Liver (tissue), 3 donors: ENCODE data around the gene OTOG.

ENCODE experiments used
- ATF3 ChIP-seq: IDR thresholded peaks from 2 replicates; pipeline ENCODE4 v1.6.1; 2016; ENCODE audit warnings: antibody characterized with exemption
- EGR1 ChIP-seq, 2 donors: IDR thresholded peaks; 2 replicates each; pipeline ENCODE4 v1.6.1; 2016 to 2018; ENCODE audit warnings: antibody characterized with exemption in 2 of 2, low read depth in 2 of 2
- FOXA1 ChIP-seq: IDR thresholded peaks from 2 replicates; pipeline ENCODE4 v1.6.1; 2016; ENCODE audit warnings: antibody characterized with exemption
- JUND ChIP-seq, 2 donors: IDR thresholded peaks; 2 replicates each; pipeline ENCODE4 v1.6.1; 2016; ENCODE audit warnings: antibody characterized with exemption in 2 of 2
- RXRA ChIP-seq, 2 donors: IDR thresholded peaks; 2 replicates each; pipeline ENCODE4 v1.6.1; 2017 to 2018; ENCODE audit warnings: antibody characterized with exemption in 2 of 2, mild to moderate bottlenecking in 1 of 2
- SP1 ChIP-seq: IDR thresholded peaks from 2 replicates; pipeline ENCODE4 v1.6.1; 2018; ENCODE audit warnings: antibody characterized with exemption, mild to moderate bottlenecking
- TAF1 ChIP-seq: conservative IDR thresholded peaks from 2 replicates; pipeline ENCODE4 v1.6.1; 2016; ENCODE audit warnings: antibody characterized with exemption, mild to moderate bottlenecking
- YY1 ChIP-seq: IDR thresholded peaks from 2 replicates; pipeline ENCODE4 v1.6.1; 2016; ENCODE audit warnings: antibody characterized with exemption, mild to moderate bottlenecking
- TF ChIP-seq, protein P1 (sequence below): fragments of 150-350 bp; IDR thresholded peaks from 2 replicates; pipeline ENCODE4 v1.5.1; 2017; ENCODE audit warnings: improper control_type of control experiment, low read depth, low read length; ENCODE audit not compliant: missing input control
- donor health status: healthy.
- donor health status: healthy.

DNA sequence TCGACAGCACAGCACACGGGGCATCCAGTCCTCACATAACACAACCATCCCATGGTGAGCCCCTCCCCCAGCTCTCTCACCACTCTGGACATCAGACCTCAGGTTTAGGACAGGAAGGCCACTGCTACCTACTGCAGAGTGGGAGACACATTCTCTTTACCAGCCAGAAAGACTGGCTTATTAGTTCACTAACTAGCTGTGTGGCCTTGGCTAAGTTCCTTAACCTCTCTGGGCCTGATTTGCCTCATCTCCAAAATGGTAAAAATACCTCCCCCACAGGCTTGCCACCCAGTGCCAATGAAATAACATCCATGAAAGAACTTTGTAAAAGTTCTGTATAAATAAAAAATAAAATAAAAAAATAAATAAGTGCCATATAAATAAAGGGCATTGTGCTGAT is 35.0 kb upstream of the OTOG start:
- TF ChIP-seq, protein P1, sequence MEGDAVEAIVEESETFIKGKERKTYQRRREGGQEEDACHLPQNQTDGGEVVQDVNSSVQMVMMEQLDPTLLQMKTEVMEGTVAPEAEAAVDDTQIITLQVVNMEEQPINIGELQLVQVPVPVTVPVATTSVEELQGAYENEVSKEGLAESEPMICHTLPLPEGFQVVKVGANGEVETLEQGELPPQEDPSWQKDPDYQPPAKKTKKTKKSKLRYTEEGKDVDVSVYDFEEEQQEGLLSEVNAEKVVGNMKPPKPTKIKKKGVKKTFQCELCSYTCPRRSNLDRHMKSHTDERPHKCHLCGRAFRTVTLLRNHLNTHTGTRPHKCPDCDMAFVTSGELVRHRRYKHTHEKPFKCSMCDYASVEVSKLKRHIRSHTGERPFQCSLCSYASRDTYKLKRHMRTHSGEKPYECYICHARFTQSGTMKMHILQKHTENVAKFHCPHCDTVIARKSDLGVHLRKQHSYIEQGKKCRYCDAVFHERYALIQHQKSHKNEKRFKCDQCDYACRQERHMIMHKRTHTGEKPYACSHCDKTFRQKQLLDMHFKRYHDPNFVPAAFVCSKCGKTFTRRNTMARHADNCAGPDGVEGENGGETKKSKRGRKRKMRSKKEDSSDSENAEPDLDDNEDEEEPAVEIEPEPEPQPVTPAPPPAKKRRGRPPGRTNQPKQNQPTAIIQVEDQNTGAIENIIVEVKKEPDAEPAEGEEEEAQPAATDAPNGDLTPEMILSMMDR: no peak
- TF ChIP-seq RXRA (IDR thresholded peaks at IDR 0.05): no peak
- TF ChIP-seq ATF3: no peak
- no peak for TF ChIP-seq TAF1
- TF ChIP-seq FOXA1: no peak
- no peak for TF ChIP-seq JUND (IDR thresholded peaks at IDR 0.05)
- no peak for TF ChIP-seq YY1
- TF ChIP-seq SP1: no peak
- no peak for TF ChIP-seq EGR1 (IDR thresholded peaks at IDR 0.05; ENCODE audit: low read depth in 2 of 2)
